Activated CD8-positive, alpha-beta memory T cell treated with anti-CD3 and anti-CD28 coated beads for 36 hours (primary cell): ENCODE data around the gene PDE4A. TPM values are rescaled to one million over a fixed set of nuclear protein-coding genes. Genes with fewer than 3 reads are reported as not detected.

Experiments
- CTCF ChIA-PET: fragments of 350-600 bp; sonication (Branson Sonifier 250); formaldehyde crosslinking; loops from one replicate; lab custom pipeline; 2021; ENCODE audit warnings: antibody characterized with exemption; lab: Charles Lee
- POLR2A ChIA-PET: fragments of 350-600 bp; sonication (Branson Sonifier 250); formaldehyde crosslinking; loops from one replicate; lab custom pipeline; 2021; ENCODE audit warnings: antibody characterized with exemption; lab: Charles Lee
- total RNA-seq, 2 experiments: library from RNA; stranded (reverse); gene quantifications; one replicate each; pipeline ENCODE4 v1.2.3, GENCODE V29; 2021

Gene PDE4A
- total RNA-seq, 2 experiments from 2014 or later = 30.3 to 31.2 TPM

DNA sequence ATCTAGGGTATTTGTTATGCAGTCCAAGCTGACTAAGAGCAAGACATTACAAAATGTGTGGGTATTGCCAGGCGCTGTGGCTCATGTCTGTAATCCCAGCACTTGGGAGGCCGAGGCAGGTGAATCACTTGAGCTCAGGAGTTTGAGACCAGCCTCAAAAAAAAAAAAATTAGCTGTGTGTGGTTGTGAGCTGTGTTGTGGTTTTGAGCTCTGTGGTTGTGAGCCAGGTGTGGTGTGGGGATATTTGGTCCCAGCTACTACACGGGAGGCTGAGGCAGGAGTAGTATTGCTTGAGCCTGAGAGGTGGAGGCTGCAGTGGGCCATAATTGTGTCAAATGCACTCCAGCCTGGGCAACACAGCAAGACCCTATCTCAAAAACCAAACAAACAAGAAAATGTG lies 88.4 kb downstream of the PDE4A start:
- ChIA-PET POLR2A (no interaction called here), CTCF (interaction anchor here (1.0 to 2.4 kb wide), 7 partner anchors 12 to 190 kb away, joined by 3 to 13 read pairs (median 4); partner anchors contain the start of gene CDC37)

DNA sequence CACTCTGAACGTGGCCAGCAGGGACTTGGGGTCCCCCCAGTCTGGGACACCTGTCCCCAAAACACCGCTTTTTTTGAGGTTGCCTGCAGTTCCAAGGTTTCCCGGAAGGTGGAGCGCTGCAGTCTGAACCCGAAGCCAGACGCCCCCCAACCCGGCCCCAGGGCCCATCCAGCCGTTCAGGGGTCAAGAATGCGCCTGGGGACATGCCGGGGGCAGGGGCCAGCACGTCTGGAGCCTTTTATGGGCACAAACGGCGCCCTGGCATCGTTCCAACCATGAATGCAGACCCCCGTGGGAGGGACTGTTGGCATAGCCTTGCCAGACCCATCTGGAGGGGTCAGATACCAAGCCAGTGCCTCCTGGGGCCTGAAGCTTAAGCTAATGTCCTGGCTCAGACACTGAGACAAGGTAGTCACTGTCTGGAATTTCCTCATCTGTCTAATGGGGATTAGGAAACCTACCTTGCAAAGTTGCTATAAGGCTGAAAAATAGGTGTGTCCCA lies 90.0 kb downstream of the PDE4A start:
- POLR2A ChIA-PET = interaction anchor here (0.6 kb wide), 1 partner anchor 189 kb away, joined by 4 read pairs; no protein-coding TSS in a partner anchor

DNA sequence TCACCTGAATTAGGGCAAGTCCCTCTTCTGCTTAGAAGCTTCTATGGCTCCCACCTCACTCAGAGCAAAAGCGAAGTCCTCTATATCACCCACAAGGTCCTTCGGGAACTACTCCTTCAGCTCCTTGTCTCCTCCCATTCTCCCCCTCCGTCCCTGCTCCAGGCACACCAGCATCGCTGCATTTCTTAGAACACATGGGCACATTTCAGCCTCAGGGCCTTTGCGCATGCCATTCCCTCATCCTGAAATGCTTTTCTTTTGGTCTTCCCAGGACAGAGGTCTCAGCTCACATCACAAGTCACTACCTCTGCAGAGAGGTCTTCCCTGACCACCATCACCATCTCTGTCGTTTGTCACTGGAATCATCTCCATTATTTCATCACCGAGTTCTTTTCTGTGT lies 92.9 kb downstream of the PDE4A start:
- ChIA-PET POLR2A (no interaction called here), CTCF (interaction anchor here (1.0 to 1.7 kb wide), 6 partner anchors 28 to 89 kb away, joined by 3 to 5 read pairs (median 4); no protein-coding TSS in a partner anchor)

More for the DNA sequence above, 90.0 kb downstream of the PDE4A start:
- CTCF ChIA-PET = interaction anchor here (0.6 to 1.5 kb wide), 5 partner anchors 10 to 189 kb away, joined by 3 read pairs; no protein-coding TSS in a partner anchor

DNA sequence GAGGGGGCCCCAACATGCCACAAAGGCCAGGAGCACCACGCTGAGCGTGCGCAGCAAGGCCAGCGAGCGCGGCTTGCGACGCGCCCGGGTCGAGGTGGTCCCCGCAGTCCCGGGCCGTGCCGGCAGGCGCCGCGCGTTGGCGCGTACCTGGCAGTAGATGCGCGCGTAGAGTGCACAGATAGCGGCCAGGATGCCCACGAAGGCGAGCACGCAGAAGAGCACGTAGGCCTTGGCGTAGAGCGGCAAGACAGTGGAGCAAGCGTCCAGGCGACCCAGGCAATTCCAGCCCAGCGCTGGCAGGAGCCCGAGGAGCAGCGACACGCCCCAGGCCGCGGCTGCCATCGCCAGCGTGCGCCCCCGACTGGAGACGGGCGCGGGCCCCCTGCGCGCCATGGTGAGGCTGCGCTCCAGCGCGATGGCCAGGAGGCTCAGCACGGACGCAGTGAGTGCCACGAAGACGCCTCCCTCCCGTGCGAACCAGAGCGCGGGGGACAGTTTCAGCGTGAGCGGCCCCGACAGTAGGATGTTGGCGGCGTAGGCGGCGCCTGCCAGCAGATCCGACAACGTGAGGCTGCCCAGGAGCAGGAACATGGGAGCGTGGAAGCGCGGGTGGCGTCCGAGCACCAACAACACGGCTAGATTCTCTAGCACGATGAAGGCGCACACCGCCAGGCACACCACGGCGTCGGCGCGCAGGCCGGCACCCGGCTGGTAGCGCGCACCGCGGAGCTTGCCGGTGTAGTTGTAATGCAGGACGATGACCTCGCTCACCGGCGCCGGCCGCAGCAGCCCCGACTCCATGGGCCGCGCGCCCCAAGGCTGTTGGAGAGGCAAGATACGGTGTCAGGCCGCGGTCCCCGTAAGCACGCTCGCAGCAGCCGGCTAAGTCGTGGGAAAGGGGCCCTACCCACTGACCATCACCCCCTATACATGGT lies 94.1 kb downstream of the PDE4A start:
- CTCF ChIA-PET = no interaction called here
- POLR2A ChIA-PET = interaction anchor here (0.6 kb wide), 1 partner anchor 129 kb away, joined by 6 read pairs; no protein-coding TSS in a partner anchor

DNA sequence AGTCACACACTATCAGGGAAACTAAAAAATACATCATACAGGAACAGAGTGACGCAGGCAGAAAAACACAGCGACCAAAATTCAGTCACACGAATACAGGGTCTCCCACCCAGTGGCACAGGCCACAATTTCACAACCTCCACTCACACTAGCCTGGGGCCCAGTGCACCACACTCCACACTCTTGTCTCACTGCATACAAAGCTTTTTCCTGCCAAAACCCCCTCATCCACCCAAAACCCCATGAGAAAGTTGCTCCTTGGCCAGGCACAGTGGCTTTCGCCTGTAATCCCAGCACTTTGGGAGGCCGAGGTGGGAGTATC lies 95.7 kb downstream of the PDE4A start:
- ChIA-PET CTCF (interaction anchor here (1.0 to 1.6 kb wide), 5 partner anchors 11 to 130 kb away, joined by 3 to 8 read pairs (median 4); no protein-coding TSS in a partner anchor), POLR2A (interaction anchor here (1.5 kb wide), 1 partner anchor 37 kb away, joined by 4 read pairs; no protein-coding TSS in a partner anchor)

DNA sequence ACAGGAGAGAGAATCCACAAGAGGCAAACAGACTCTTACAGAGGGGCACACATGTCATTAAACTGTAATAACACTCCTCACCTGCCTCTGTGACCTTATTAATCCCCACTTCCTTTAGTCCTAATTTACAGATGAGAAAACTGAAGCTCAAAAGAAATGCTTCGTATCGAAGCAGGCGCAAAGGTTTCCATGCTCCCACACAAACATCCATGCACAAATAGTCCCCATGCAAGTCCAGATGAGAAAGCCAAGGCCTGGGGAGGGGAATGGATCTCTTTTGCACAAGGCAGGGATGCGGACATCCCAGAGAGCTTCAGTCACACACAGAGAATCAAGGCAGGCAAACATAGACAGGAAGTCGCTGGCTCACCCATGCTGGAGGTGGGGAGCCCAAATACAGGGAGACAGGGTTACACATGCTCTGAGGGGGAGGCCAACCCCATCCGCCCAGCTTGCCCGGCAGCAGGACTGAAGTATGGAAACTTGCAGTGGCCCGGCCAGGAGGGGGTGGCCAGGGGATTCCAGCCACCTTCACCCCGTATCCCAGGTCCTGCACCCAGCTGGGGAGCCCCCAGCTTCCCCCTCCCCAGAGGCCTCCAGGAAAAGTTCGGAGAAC lies 96.4 kb downstream of the PDE4A start:
- POLR2A ChIA-PET = interaction anchor here (1.5 kb wide), 1 partner anchor 36 kb away, joined by 4 read pairs; no protein-coding TSS in a partner anchor
- CTCF ChIA-PET = interaction anchor here (1.0 to 1.7 kb wide), 7 partner anchors 9 to 130 kb away, joined by 3 to 8 read pairs (median 5); no protein-coding TSS in a partner anchor

DNA sequence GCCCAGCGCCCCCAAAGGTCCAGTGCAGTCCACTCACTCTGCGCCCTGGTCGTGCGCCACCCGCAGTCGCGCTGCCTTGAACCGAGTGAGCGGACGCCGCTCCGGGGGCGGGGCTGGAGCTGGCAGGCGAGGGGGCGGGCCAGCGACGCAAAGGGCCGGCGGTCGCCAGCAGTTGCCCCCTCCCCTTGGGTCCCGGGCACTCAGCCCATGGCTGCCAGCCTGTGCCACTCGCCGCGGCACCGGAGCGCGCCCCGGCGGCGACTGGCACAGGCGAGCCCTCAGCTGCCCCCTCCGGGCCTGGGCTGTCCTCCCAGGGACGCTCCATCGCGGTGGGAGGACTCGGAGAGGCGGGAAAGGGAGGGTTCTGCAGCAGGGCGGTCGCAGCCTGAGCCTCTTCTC lies 97.0 kb downstream of the PDE4A start, which contains the start of gene S1PR5:
Gene S1PR5, minus strand, starts transcription at position 87 of the 399 bp plus-strand sequence. CDS start 2,436 bp downstream, outside the sequence.
- ChIA-PET POLR2A (interaction anchor here (1.5 kb wide), 1 partner anchor 35 kb away, joined by 4 read pairs; no protein-coding TSS in a partner anchor), CTCF (interaction anchor here (0.9 to 1.7 kb wide), 5 partner anchors 10 to 182 kb away, joined by 3 to 8 read pairs (median 5); no protein-coding TSS in a partner anchor)

DNA sequence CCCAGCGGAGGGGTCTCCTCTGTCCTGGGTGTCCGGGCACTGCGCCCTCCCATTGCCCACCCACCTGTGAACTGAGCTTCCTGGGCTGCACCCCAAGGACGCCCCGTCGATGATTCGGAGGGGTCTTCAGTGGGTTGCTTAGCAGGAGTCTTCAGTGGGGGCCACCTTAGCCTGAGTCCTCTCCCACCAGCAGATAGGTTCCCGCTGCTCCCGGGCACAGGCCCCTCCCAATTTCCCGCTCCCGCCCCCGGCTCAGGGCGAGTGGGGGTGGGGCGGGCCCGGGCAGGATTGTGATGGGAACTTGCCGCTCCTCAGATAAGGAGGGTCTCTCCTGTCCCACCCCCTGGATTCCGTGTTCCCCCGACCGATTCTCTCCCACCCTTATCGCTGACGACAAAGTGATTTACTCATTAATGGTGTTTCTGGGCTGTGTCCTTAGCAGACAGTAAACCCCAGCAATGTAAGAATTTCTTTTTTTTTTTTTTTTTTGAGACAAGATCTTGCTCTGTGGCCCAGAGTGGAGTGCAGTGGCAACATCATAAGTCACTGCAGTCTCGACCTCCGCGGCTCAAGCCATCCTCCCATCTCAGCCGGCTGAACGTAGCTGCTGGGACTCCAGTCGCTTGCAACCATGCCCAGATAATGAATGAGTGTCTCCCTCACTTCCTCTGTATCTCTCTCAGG lies 97.6 kb downstream of the PDE4A start:
- POLR2A ChIA-PET = no interaction called here
- CTCF ChIA-PET = interaction anchor here (0.9 to 1.7 kb wide), 5 partner anchors 10 to 182 kb away, joined by 3 to 6 read pairs (median 3); no protein-coding TSS in a partner anchor

DNA sequence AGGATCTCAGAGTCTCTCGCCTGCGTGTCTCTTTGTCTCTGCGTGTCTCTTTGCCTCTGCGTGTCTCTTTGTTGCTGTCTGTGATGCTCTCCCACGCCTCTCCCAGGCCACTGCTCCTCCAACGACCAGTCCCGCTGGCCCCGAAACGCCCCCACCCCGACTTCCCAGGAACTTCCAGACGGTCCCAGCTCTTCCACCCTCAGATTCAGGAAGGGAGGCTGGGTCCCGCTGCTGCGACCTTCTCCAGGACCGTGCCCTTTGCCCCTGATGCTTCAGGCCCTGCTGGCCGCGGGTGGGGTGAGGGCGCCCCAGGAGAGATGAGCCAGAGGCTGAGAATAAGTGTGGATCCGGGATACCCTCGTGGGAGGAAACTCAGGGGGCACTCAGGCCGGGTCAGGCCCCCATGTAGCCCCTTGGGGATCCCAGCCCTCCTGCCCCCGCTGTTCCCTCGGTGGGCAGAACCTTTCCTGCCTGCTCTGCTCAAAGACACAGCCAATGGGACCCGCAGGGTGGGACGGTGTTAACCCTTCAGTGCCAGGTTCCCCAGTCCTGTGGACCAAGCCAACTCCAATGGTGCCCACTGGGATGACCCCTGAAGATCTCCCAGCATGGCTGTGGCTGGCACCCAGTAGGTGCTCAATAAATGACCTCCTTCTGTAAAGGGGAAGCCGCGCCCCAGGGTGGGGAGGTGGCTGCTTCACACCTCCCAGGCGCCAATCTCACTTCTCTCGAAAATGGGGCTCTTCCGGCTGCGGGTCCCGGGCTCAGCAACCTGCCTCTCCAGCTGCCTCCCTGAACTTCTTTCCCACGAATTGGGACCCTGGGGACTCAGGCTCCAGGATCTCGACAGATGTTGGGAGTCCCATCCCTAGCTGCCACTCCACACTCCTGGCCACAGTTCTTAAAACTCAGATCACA lies 98.4 kb downstream of the PDE4A start:
- ChIA-PET POLR2A (no interaction called here), CTCF (interaction anchor here (0.9 to 1.3 kb wide), 2 partner anchors 23 to 181 kb away, joined by 3 read pairs; no protein-coding TSS in a partner anchor)

Other genes starting within 250 kb of the PDE4A start
- gene DNMT1, start 225.6 kb upstream of the PDE4A start, total RNA-seq = 100 to 1,000 TPM; 345 to 355 TPM
- 10 to 100 TPM; 14.1 to 14.3 TPM for gene S1PR2, start 189.2 kb upstream of the PDE4A start, total RNA-seq
- gene MRPL4, start 168.3 kb upstream of the PDE4A start, total RNA-seq = 100 to 1,000 TPM; 157 to 161 TPM
- 10 to 100 TPM; 57.2 to 57.8 TPM for gene ICAM1, start 149.4 kb upstream of the PDE4A start, total RNA-seq
- under 1 TPM; 0.36 to 0.91 TPM for gene ICAM4, start 133.6 kb upstream of the PDE4A start, total RNA-seq
- 1 to 10 TPM; 2.2 to 3.8 TPM for gene ICAM5, start 130.6 kb upstream of the PDE4A start, total RNA-seq
- gene ZGLP1, start 110.7 kb upstream of the PDE4A start, total RNA-seq = 1 to 10 TPM; 3.7 to 5.8 TPM
- gene FDX2, start 104.5 kb upstream of the PDE4A start, total RNA-seq = 10 to 100 TPM; 23.8 to 27.2 TPM
- 100 to 1,000 TPM; 100 to 102 TPM for gene RAVER1, start 87.0 kb upstream of the PDE4A start, total RNA-seq
- gene ICAM3, start 80.9 kb upstream of the PDE4A start, total RNA-seq = 10 to 100 TPM; 87.5 to 89.4 TPM
- gene TYK2, start 40.0 kb upstream of the PDE4A start, total RNA-seq = 100 to 1,000 TPM; 191 to 199 TPM
- gene CDC37, start 17.0 kb upstream of the PDE4A start, total RNA-seq = 100 to 1,000 TPM; 294 TPM
- gene KEAP1, start 82.8 kb downstream of the PDE4A start, total RNA-seq = 10 to 100 TPM; 90.6 to 94.8 TPM
- gene S1PR5, start 96.9 kb downstream of the PDE4A start, total RNA-seq = 1 to 10 TPM in 1 of 2 experiments, under 1 TPM in 1; 0.46 to 1.1 TPM
- 10 to 100 TPM; 34.5 to 36.8 TPM for gene ATG4D, start 123.4 kb downstream of the PDE4A start, total RNA-seq
- 10 to 100 TPM; 73.3 to 75.3 TPM for gene KRI1, start 145.5 kb downstream of the PDE4A start, total RNA-seq
- 10 to 100 TPM; 35.0 to 35.9 TPM for gene CDKN2D, start 148.4 kb downstream of the PDE4A start, total RNA-seq
- not detected for gene AP1M2, start 166.8 kb downstream of the PDE4A start, total RNA-seq
- 10 to 100 TPM; 70.6 to 74.6 TPM for gene SLC44A2, start 205.0 kb downstream of the PDE4A start, total RNA-seq
- 100 to 1,000 TPM; 476 to 479 TPM for gene ILF3, start 233.8 kb downstream of the PDE4A start, total RNA-seq